HG02798 (cell line): ENCODE results near the gene ATP5IF1.

Experiments used
- ATAC-seq: cut with Tn5 transposase; IDR thresholded peaks from one replicate; pipeline ENCODE4 v1.9.1; 2021; ENCODE audit warnings: mild to moderate bottlenecking; ENCODE audit not compliant: unreplicated experiment, poor library complexity

ATP5IF1 gene

GRCh38 chr1:28260803-28261174 lies 24.9 kb downstream of the ATP5IF1 start:
- ATAC-seq = no peak

DNA sequence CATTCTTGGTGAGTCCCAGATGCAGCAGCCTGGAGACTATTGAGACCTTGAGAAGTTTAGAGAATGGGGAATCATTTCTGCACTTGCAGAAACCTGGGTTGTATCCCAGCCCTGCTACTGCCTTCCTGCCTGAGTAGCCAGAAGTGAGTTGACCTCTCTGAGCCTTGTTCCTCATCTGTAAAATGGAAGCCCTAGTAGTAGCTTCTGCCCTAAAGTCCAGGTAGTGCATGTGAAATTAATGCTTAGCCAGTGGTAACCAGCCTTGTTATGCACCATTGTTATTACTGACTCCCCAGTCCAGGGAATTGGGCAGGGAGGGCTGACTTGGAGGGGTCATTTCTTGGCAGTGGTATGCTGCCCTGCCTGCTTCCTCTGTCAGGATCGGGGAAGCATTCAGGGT lies 29.0 kb downstream of the ATP5IF1 start:
- ATAC-seq = no peak

GRCh38 chr1:28265577-28265976 lies 29.7 kb downstream of the ATP5IF1 start:
- no peak for ATAC-seq

DNA sequence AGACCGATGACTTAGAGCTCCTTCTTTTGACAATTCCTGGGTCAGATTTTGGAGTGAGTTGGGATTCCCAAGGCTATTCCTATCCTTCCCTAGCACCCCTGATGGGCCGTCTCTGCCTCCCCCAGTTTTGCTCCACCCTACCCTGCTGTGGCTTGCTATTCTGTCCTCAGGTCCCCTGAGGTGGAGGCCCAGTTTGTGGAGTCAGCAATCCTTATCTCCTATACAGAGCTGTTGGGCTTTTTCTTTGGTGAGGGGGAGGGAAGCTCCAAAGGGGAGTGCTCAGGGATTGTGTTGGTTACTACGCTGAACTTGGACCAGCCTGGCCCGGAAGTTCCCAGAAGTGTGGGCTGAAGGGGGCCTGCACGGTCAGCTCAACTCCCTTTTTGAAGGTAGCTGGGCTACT lies 31.0 kb downstream of the ATP5IF1 start:
- no peak for ATAC-seq

GRCh38 chr1:28267633-28268032 lies 31.7 kb downstream of the ATP5IF1 start:
- ATAC-seq = no peak

DNA sequence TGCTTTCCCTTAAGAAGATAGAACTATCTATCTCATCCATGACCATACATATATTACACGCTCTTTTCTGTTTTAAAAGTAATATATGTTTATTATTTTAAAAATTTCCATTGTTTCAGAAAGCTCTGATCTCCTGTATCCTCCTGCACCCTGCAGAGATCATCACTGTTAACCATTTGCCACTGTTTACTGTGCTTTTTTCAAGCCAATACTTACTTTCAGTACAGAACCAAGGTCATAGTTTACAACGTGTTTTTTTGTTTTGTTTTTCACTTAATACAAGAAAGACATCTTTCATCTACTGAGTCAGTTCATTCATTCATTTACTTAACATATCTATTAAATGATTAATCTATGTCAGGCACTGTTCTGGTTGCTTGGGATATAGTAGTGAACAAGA lies 33.6 kb downstream of the ATP5IF1 start:
- ATAC-seq = no peak

DNA sequence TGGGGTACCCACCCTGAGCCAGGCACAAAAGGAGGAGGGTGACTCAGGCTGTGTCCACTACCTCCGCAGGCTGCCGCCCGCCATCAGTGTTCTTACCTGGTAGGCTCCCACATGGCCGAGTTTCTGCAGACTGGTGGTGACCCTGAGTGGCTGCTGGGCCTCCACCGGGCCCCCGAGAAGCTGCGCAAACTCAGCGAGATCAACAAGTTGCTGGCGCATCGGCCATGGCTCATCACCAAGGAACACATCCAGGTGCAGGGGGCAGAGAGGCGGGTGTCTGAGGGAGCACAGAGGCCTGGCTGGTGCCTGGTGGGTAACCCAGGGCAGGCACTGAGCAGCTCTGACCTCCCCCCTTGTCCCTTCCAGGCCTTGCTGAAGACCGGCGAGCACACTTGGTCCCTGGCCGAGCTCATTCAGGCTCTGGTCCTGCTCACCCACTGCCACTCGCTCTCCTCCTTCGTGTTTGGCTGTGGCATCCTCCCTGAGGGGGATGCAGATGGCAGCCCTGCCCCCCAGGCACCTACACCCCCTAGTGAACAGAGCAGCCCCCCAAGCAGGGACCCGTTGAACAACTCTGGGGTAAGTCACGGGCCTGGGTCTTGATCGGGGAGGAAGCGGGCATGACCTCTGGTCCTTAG lies 36.4 kb downstream of the ATP5IF1 start:
- no peak for ATAC-seq

GRCh38 chr1:28273216-28273860 lies 37.4 kb downstream of the ATP5IF1 start:
- ATAC-seq = no peak

DNA sequence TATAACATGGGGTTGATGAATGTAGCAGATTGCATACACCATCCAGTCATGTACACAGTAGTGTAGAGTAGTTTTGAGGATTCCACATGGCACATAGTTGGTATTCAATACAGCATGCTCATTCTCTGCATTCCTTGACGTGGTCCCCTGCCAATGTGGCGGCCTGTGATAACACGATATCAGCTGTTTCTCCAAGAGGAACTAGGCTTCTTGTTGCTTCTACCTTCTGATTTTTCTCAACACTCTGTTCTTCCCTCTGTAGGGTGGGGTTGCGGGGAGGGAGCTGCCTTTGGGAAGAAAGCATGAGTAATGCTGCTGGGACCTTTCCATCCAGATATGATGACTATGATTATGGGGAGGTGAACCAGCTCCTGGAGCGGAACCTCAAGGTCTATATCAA lies 42.8 kb downstream of the ATP5IF1 start:
- ATAC-seq = no peak

GRCh38 chr1:28279721-28280120 lies 43.8 kb downstream of the ATP5IF1 start:
- ATAC-seq = no peak

- ATAC-seq = no peak
These were observed 44.6 kb downstream of the ATP5IF1 start for GRCh38 chr1:28280501-28280900.

DNA sequence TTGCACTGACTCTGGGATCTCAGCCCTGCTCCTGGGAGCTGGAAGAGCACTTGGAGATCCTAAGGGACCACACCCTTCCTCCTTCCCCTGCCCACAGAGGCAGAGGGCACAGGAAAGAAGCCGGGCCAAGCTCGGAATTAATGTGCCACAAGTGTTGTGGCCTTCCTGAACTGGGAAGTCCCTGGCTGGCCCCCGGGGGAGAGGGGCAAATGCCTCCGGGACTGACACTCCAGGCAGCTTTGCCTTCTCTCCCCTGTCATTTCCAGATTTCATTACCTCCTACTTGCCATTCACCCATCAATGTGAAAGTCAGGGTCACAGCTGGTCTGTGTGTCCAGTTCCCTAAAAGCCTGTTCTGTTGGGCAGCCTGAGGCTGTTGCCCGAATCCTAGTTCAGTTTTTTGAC lies 45.1 kb downstream of the ATP5IF1 start:
- ATAC-seq = no peak

DNA sequence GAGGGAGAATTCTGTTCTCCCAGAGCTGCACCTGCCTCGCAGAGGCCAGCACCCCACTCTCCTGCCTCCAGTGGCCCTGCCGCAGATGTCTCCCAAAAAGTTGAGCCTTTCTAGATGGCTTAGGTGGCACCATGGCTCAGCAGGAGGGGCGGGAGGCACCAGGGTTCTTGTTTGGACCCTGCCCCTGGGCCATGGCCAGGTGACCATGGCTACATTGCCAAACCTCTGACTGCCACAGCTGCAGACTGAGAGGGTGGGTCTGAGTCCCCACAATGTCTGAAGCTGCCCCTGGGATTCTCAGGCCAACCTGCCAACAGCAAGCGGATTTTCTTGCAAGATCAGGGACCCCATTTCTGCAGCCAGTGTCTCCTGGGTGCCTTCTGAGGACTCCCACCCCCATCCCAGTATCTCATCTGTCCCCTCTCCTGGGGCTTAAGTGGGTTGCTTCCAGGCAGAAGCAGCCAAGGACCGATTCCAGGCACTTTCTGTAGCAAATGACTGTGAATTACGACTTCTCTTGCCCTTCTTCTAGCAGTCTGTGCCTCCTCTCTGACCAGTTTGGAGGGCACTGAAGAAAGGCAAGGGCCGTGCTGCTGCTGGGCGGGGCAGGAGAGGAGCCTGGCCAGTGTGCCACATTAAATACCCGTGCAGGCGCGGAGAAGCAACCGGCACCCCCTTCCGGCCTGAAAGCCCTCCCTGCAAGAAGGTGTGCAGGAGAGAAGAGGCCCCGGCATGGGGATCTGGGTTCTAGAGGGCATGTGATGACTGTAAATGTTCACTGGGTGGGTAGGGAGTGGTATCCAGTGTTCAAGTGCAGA lies 45.9 kb downstream of the ATP5IF1 start:
- no peak for ATAC-seq

DNA sequence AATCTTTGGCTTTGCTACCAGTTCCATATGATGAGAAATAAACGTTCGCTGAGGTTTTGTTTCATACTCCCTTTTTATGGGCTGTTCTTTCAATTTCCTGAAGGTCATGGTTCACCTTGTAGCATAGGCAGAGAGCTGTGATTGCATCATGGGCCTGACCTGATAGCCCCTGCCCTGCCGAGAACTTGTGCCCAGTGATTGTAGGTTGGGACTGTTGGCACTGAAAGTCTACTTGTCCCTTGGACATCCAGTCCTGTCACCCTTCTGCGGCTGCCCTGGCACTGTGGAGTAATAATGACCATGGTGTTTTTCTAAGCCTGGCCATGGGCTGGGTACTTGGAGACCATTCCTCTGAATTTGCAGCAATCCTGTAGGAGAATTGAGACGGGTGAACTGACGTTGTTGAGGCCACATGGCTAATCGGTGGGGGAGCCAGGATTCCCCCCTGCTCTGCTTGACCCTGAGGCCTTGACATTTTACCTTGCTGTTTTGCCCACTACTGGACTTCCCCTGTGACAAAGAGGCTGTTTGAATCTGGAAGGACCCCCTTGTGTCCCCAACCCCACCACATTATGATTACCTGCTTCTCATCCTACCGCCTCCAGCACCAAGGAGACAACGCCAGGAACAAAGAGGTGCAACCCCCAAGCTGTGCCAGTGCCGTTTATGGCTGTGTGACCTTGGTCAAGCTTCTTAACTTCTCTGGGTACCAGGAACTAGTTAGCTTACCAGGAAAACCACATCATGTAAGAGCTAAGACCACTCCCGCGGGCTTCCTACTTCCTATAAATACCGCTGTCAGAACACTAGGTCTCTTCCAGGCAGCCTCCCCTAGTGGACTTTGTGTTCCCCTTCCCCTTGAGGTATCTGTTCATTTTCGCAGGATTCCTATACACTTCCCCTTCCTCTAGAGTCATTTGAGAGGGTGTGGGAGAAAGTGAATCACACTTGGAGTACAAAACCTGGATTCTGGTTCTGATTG lies 46.8 kb downstream of the ATP5IF1 start:
- ATAC-seq = no peak

GRCh38 chr1:28286111-28286510 lies 50.2 kb downstream of the ATP5IF1 start:
- ATAC-seq = no peak
